ENCODE measurements around the gene DPEP3.
"Not testable (repeated sequence)": the region's sequence is repeated elsewhere in the genome, so short reads cannot be mapped to it uniquely, and the experiment has no call there.

- TF ChIP-seq CTCF (IDR thresholded peaks at IDR 0.05; ENCODE audit: poor library complexity, severe bottlenecking); EZH2 (IDR thresholded peaks at IDR 0.05; ENCODE audit: borderline replicate concordance, insufficient read depth, low read length, poor library complexity, severe bottlenecking); EP300 (conservative IDR thresholded peaks at IDR 0.05; ENCODE audit: poor library complexity, severe bottlenecking); POLR2AphosphoS5 (IDR thresholded peaks at IDR 0.05); SMC3 (conservative IDR thresholded peaks at IDR 0.05; ENCODE audit: poor library complexity); REST (IDR thresholded peaks at IDR 0.05; ENCODE audit: borderline replicate concordance); RAD21 (conservative IDR thresholded peaks at IDR 0.05): not testable (repeated sequence)
These were observed 42.6 kb downstream of the DPEP3 start for GRCh38 chr16:67937713-67938112.

Measured in neural cell (in vitro differentiated cells).